Neural cell (in vitro differentiated cells): ENCODE measurements around the gene KPRP. TPM values are rescaled to one million over a fixed set of nuclear protein-coding genes. Genes with fewer than 3 reads are reported as not detected.

Experiments
- H2AFZ ChIP-seq: fragments of 200-600, 300-800 bp; sonication (generic), shearing (Covaris generic); 2 replicates; pipeline ENCODE4 v1.6.0; 2014; ENCODE audit warnings: low read depth, mild to moderate bottlenecking, antibody characterized with exemption, low read length, moderate library complexity
- H3F3A ChIP-seq: fragments of 200-600 bp; shearing (Covaris generic); 2 replicates; pipeline ENCODE4 v1.6.1; 2016; ENCODE audit warnings: mild to moderate bottlenecking, moderate library complexity, mixed read lengths, antibody characterized with exemption, low read length; ENCODE audit not compliant: insufficient read depth, poor library complexity, severe bottlenecking
- H3K27ac ChIP-seq: fragments of 200-600, 300-800 bp; sonication (generic), shearing (Covaris generic); 2 replicates; pipeline ENCODE4 v1.5.1; 2014; ENCODE audit warnings: mild to moderate bottlenecking, low read length, moderate library complexity
- H3K27me3 ChIP-seq: fragments of 300-800, 200-600 bp; sonication (generic), shearing (Covaris generic); 2 replicates; pipeline ENCODE4 v1.6.0; 2014; ENCODE audit warnings: mild to moderate bottlenecking, low read depth, low read length, moderate library complexity; ENCODE audit not compliant: insufficient read depth
- H3K36me3 ChIP-seq: fragments of 300-800, 200-600 bp; sonication (generic), shearing (Covaris generic); 2 replicates; pipeline ENCODE4 v1.5.1; 2014; ENCODE audit warnings: mild to moderate bottlenecking, antibody characterized with exemption, low read length, moderate library complexity; ENCODE audit not compliant: insufficient read depth
- H3K4me2 ChIP-seq: fragments of 300-800, 200-600 bp; sonication (generic), shearing (Covaris generic); 2 replicates; pipeline ENCODE4 v1.6.0; 2014; ENCODE audit warnings: mild to moderate bottlenecking, low read length
- H3K4me3 ChIP-seq: fragments of 300-800, 200-600 bp; sonication (generic), shearing (Covaris generic); 2 replicates; pipeline ENCODE4 v1.5.1; 2014; ENCODE audit warnings: mild to moderate bottlenecking, low read length, moderate library complexity
- H3K79me2 ChIP-seq: fragments of 200-600 bp; shearing (Covaris generic); replicated peaks from 2 replicates; pipeline ENCODE4 v1.6.0; 2014; ENCODE audit warnings: mild to moderate bottlenecking, low read length, moderate library complexity; ENCODE audit not compliant: insufficient read depth
- H3K9ac ChIP-seq: fragments of 300-800, 200-600 bp; sonication (generic), shearing (Covaris generic); 2 replicates; pipeline ENCODE4 v1.6.1; 2016; ENCODE audit warnings: mild to moderate bottlenecking, low read length, mixed read lengths
- H3K9me2 ChIP-seq: fragments of 200-600 bp; shearing (Covaris generic); 2 replicates; pipeline ENCODE4 v1.6.1; 2016; ENCODE audit warnings: mild to moderate bottlenecking, low read length, mixed read lengths; ENCODE audit not compliant: insufficient read depth
- H3K9me3 ChIP-seq: fragments of 200-600, 300-800 bp; sonication (generic), shearing (Covaris generic); 2 replicates; pipeline ENCODE4 v1.6.1; 2016; ENCODE audit warnings: mild to moderate bottlenecking, mixed run types, low read length, moderate library complexity, mixed read lengths
- H4K20me1 ChIP-seq: fragments of 200-600 bp; shearing (Covaris generic); 2 replicates; pipeline ENCODE4 v1.6.1; 2016; ENCODE audit warnings: mild to moderate bottlenecking, mixed run types; ENCODE audit not compliant: insufficient read depth
- EP300 ChIP-seq: fragments of 450-650 bp; conservative IDR thresholded peaks from 2 replicates; pipeline ENCODE4 v1.6.1; 2014; ENCODE audit warnings: antibody characterized with exemption, mild to moderate bottlenecking, moderate library complexity; ENCODE audit not compliant: poor library complexity, severe bottlenecking
- EZH2 ChIP-seq: fragments of 200-600, 300-800 bp; shearing (Covaris generic), sonication (generic); IDR thresholded peaks from 2 replicates; pipeline ENCODE4 v1.6.1; 2014; ENCODE audit warnings: antibody characterized with exemption, low read length, borderline replicate concordance, mild to moderate bottlenecking; ENCODE audit not compliant: insufficient read depth, poor library complexity, severe bottlenecking
- MXI1 ChIP-seq: fragments of 450-650 bp; conservative IDR thresholded peaks from 2 replicates; pipeline ENCODE4 v1.6.1; 2014; ENCODE audit warnings: antibody characterized with exemption, mild to moderate bottlenecking; ENCODE audit not compliant: poor library complexity, severe bottlenecking
- POLR2AphosphoS5 ChIP-seq: IDR thresholded peaks from 2 replicates; pipeline ENCODE4 v1.6.1; 2012
- RAD21 ChIP-seq: fragments of 450-650 bp; conservative IDR thresholded peaks from 2 replicates; pipeline ENCODE4 v1.6.1; 2014; ENCODE audit warnings: antibody characterized with exemption, mild to moderate bottlenecking, moderate library complexity
- REST ChIP-seq: IDR thresholded peaks from 2 replicates; pipeline ENCODE4 v1.6.1; 2012; ENCODE audit warnings: borderline replicate concordance
- SMC3 ChIP-seq: fragments of 450-650 bp; conservative IDR thresholded peaks from 2 replicates; pipeline ENCODE4 v1.6.1; 2014; ENCODE audit warnings: antibody characterized with exemption, mild to moderate bottlenecking, moderate library complexity; ENCODE audit not compliant: poor library complexity
- TAF1 ChIP-seq: IDR thresholded peaks from 2 replicates; pipeline ENCODE4 v1.6.1; 2012; ENCODE audit warnings: low read depth
- polyA plus RNA-seq: library from polyadenylated mRNA; depleted of rRNA; stranded (reverse); fragments of >200 nt; gene quantifications from 2 replicates; pipeline ENCODE4 v1.2.3, GENCODE V29; 2014
- TF ChIP-seq, protein P1 (sequence below): fragments of 450-650 bp; IDR thresholded peaks from 2 replicates; pipeline ENCODE4 v1.5.1; 2014; ENCODE audit warnings: antibody characterized with exemption, mild to moderate bottlenecking, moderate library complexity; ENCODE audit not compliant: poor library complexity, severe bottlenecking

The KPRP gene
- polyA plus RNA-seq, 1 donor from 2014 or later: not detected

- Histone ChIP-seq H3K4me2 (no peak overlapping the region), H4K20me1 (no peaks in the 10 kb centered on the region), H3K4me3 (no peak overlapping the region), H3K79me2 (no peaks in the 10 kb centered on the region), H3K9me3 (peaks cover 3% of the 10 kb centered on the region), H3K27ac (no peak overlapping the region), H3F3A (no peaks in the 10 kb centered on the region), H3K9me2 (no peaks in the 10 kb centered on the region), H3K9ac (no peak overlapping the region), H3K27me3 (no peaks in the 10 kb centered on the region), H2AFZ (no peak overlapping the region), H3K36me3 (no peaks in the 10 kb centered on the region)
- TF ChIP-seq TAF1: no peak
- no peak for TF ChIP-seq EP300
- TF ChIP-seq, protein P1, sequence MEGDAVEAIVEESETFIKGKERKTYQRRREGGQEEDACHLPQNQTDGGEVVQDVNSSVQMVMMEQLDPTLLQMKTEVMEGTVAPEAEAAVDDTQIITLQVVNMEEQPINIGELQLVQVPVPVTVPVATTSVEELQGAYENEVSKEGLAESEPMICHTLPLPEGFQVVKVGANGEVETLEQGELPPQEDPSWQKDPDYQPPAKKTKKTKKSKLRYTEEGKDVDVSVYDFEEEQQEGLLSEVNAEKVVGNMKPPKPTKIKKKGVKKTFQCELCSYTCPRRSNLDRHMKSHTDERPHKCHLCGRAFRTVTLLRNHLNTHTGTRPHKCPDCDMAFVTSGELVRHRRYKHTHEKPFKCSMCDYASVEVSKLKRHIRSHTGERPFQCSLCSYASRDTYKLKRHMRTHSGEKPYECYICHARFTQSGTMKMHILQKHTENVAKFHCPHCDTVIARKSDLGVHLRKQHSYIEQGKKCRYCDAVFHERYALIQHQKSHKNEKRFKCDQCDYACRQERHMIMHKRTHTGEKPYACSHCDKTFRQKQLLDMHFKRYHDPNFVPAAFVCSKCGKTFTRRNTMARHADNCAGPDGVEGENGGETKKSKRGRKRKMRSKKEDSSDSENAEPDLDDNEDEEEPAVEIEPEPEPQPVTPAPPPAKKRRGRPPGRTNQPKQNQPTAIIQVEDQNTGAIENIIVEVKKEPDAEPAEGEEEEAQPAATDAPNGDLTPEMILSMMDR: no peak
- TF ChIP-seq MXI1: no peak
- no peak for TF ChIP-seq EZH2
- TF ChIP-seq REST: no peak
- TF ChIP-seq RAD21: no peak
- TF ChIP-seq SMC3: no peak
- TF ChIP-seq POLR2AphosphoS5: no peak
Measured at GRCh38 chr1:152759453-152760173, 1.8 kb downstream of the KPRP start.

DNA sequence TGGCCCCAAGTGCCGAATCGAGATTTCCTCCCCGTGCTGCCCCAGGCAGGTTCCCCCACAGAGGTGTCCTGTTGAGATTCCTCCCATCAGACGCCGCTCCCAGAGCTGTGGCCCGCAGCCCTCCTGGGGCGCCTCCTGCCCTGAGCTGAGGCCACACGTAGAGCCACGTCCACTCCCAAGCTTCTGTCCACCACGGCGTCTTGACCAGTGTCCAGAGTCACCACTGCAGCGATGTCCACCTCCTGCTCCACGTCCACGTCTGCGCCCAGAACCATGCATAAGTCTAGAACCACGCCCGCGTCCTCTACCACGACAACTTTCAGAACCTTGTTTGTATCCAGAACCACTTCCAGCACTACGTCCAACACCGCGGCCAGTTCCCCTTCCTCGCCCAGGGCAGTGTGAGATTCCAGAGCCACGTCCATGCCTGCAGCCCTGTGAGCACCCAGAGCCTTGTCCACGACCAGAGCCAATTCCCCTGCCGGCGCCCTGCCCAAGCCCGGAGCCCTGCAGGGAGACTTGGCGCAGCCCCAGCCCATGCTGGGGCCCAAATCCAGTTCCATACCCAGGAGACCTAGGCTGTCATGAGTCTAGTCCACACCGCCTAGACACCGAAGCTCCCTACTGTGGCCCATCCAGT is 2.8 kb downstream of the KPRP start:
- Histone ChIP-seq H3K36me3 (no peaks in the 10 kb centered on the region), H3K4me2 (no peak overlapping the region), H3F3A (no peaks in the 10 kb centered on the region), H4K20me1 (no peaks in the 10 kb centered on the region), H3K27me3 (no peaks in the 10 kb centered on the region), H3K9me3 (peaks cover 6% of the 10 kb centered on the region), H3K79me2 (no peaks in the 10 kb centered on the region), H3K9ac (no peak overlapping the region), H2AFZ (no peak overlapping the region), H3K4me3 (no peak overlapping the region), H3K27ac (no peak overlapping the region), H3K9me2 (no peaks in the 10 kb centered on the region)
- TF ChIP-seq TAF1: no peak
- TF ChIP-seq EP300: no peak
- TF ChIP-seq EZH2: no peak
- no peak for TF ChIP-seq RAD21
- no peak for TF ChIP-seq REST
